K562 treated with DMSO at 1 percent for 12 hours (cell line): ENCODE data around the gene DYNC2LI1. TPM values are rescaled to one million over a fixed set of nuclear protein-coding genes. Genes with fewer than 3 reads are reported as not detected.

Experiments
- total RNA-seq: library from RNA; unstranded; fragments of 300-600 nt; gene quantifications from 2 replicates; pipeline ENCODE4 v1.2.3, GENCODE V29; 2022; ENCODE audit not compliant: insufficient read depth

The DYNC2LI1 gene
- total RNA-seq: 12.3 and 16.7 TPM in 2 replicates

DNA sequence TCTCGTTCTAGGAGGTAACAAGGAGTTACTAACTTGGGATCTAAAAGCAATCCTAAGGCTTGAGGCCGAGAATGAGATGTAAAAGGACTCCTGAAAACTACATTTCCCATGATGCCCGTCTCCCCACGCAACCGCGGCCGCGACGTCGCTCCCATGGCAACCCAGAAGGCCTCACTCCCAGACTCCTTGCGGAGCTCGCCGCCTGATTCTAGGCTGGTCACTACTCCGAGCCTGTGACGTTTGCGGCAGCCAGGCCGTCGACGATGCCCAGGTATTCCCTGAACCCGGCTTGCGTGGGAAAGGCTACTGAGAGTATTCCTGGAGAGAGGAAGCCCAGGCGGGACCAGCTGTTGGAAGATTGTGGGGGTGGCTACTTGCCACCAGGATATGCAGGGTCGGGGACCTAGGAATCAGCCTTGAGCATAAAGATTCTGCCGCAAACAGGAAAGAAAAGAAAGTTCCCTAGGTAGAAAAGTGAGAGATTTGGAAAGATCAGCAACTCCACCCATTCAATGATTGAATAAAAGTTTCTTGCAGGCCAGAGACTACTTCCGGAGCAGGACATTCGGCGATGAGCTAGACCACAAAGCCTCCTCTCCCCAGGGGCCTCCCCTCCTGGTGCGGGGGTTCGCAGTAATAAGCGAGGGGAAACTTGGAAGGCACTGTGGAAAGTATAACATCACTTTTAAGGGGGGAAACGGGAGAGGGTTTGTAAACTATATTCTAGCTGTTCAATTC, at the start of gene DYNC2LI1:
Gene DYNC2LI1 (plus strand): TSS at position 164 of the 738 bp plus-strand sequence. CDS start 100 bp downstream, at position 264.

DNA sequence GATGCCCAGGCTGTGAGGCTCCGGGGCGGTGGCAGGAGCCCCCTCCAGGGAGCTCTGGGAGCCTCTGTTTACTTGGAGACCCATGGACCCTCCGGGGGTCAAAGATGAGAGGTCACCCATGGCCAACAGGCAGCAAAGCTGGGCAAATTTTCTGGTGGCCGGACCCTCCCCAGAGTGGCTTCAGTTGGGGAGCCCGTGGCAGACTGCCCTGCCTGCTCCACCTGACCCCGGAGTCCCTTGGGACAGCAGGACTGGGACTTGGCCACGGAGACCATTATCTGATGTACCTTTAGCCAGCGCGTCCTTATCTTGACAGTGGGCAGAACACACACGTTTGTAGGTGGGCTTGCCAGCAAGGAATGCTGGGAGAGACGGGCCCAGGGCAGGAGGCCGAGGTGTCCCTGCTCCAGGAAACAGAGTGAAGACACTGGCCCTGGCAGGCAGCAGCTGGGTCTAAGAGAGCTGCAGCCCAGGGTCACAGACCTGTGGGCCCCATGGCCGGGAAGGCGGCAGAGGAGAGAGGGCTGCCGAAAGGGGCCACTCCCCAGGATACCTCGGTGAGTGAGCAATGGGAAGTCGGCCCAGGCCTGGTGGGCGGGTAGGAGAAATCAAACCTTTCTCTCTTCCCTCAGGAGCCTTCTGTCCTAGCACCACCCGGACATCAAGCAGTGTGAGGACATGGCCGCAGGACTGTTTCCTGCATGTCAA, 64.9 kb downstream of the DYNC2LI1 start, which contains the start of the genes ABCG5 and ABCG8:
Gene ABCG5 (minus strand): TSS at position 280 of the 708 bp plus-strand sequence. CDS start 160 bp downstream, at position 120.
Gene ABCG8 (plus strand): TSS at position 412 of the 708 bp plus-strand sequence. CDS start 83 bp downstream, at position 495.

Other genes with a start within 250 kb of the DYNC2LI1 start
- gene THADA, start 178.0 kb upstream of the DYNC2LI1 start, total RNA-seq: 9.9 and 12.4 TPM in 2 replicates
- 0.83 and 7.8 TPM in 2 replicates for gene PLEKHH2, start 136.8 kb upstream of the DYNC2LI1 start, total RNA-seq
- 0.85 and 1.8 TPM in 2 replicates for gene C1GALT1C1L, start 97.6 kb upstream of the DYNC2LI1 start, total RNA-seq
- gene ABCG5, start 64.8 kb downstream of the DYNC2LI1 start, total RNA-seq: not detected in 2 replicates
- gene ABCG8, start 64.9 kb downstream of the DYNC2LI1 start, total RNA-seq: not detected in 2 replicates
- 25.1 and 69.0 TPM in 2 replicates for gene LRPPRC, start 221.9 kb downstream of the DYNC2LI1 start, total RNA-seq